ENCODE data around the gene XAB2.

XAB2 gene

DNA sequence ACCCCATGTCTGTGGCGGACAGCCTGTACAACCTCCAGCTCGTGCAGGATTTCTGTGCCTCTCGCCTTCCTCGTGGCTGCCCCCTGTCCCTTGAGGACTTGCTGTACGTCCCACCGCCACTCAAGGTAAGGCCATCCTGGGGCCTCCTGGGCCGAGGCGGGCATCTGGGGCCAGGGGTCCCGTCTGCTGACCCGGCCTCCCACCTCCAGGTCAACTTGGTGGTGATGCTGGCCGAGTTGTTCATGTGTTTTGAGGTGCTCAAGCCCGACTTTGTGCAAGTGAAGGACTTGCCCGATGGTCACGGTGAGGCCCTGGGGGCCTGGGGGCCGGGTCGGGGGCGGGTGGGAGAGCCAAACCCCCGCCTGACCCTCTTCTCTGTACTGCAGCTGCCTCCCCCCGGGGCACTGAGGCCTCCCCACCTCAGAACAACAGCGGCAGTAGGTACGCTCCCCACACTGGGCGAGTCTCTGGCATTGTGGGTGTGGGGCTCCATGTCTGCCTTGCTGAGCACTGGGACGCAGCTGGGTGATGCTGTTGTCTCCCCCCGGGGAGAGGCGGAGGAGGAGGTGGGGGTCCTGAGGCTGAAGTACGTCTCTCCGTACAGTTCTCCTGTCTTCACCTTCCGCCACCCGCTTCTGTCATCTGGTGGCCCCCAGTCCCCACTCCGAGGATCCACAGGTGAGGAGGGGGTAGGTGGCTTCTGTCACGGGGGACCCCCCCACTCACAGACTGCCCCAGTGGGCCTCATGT is 18.7 kb downstream of the XAB2 start:
- Histone ChIP-seq H3K4me3 (ENCODE audit: insufficient read depth, low read length, poor library complexity, severe bottlenecking) (no peak overlapping the region), H3K9ac (ENCODE audit: low read length) (no peak overlapping the region), H3F3A (ENCODE audit: insufficient read depth) (no peaks in the 10 kb centered on the region), H3K27ac (ENCODE audit: low read depth, low read length) (no peak overlapping the region), H3K79me2 (ENCODE audit: insufficient read depth, low read length) (no peaks in the 10 kb centered on the region), H4K20me1 (ENCODE audit: low read depth, low read length) (no peaks in the 10 kb centered on the region), H3K9me2 (replicated peaks; ENCODE audit: insufficient read depth, low read length) (no peaks in the 10 kb centered on the region), H3K9me3 (ENCODE audit: insufficient read depth, low read length) (no peaks in the 10 kb centered on the region), H3K4me2 (ENCODE audit: low read depth, low read length, poor library complexity, severe bottlenecking) (no peak overlapping the region), H3K27me3 (ENCODE audit: low read length) (no peaks in the 10 kb centered on the region), H3K36me3 (ENCODE audit: low read length) (no peaks in the 10 kb centered on the region), H2AFZ (ENCODE audit: low read depth, low read length, severe bottlenecking) (no peak overlapping the region)
- TF ChIP-seq EZH2phosphoT487 (conservative IDR thresholded peaks at IDR 0.05; ENCODE audit: low read length): no peak
- TF ChIP-seq, protein P1, sequence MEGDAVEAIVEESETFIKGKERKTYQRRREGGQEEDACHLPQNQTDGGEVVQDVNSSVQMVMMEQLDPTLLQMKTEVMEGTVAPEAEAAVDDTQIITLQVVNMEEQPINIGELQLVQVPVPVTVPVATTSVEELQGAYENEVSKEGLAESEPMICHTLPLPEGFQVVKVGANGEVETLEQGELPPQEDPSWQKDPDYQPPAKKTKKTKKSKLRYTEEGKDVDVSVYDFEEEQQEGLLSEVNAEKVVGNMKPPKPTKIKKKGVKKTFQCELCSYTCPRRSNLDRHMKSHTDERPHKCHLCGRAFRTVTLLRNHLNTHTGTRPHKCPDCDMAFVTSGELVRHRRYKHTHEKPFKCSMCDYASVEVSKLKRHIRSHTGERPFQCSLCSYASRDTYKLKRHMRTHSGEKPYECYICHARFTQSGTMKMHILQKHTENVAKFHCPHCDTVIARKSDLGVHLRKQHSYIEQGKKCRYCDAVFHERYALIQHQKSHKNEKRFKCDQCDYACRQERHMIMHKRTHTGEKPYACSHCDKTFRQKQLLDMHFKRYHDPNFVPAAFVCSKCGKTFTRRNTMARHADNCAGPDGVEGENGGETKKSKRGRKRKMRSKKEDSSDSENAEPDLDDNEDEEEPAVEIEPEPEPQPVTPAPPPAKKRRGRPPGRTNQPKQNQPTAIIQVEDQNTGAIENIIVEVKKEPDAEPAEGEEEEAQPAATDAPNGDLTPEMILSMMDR (IDR thresholded peaks at IDR 0.05; ENCODE audit: insufficient read depth, low read length, poor library complexity, severe bottlenecking): no peak

DNA sequence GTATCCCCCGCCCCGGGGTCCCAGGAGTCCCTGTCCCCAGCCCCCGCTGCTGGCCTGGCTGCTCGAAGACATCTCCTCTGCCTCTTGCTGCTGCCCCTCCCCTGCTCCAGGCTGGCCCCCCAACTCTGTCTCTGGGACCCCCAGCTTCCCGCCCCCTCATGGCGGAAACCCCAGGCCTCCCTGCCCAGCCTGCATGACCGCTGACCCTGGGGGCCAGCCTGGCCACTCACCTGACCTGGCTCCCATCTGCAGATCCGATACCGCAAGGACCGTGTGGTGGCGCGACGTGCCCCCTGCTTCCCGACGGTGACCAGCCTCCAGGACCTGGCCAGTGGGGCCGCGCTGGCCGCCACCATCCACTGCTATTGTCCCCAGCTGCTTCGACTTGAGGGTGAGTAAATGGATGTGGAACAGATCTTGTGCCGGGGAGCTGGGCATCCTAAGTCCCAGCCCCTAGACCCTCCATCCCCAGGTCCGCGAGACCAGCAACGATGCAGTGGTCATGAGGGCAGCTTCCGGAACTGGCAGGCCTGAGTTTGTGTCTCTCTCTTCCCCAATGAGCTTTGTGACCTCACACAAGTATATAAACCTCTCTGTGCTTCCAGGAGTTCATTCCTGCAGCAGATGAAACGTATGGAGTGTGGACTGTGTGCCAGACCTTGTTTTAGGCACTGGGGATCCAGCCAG is 21.3 kb downstream of the XAB2 start:
- Histone ChIP-seq H3K79me2 (ENCODE audit: insufficient read depth, low read length) (no peaks in the 10 kb centered on the region), H2AFZ (ENCODE audit: low read depth, low read length, severe bottlenecking) (no peak overlapping the region), H3K36me3 (ENCODE audit: low read length) (no peaks in the 10 kb centered on the region), H3F3A (ENCODE audit: insufficient read depth) (no peaks in the 10 kb centered on the region), H3K9me3 (ENCODE audit: insufficient read depth, low read length) (no peaks in the 10 kb centered on the region), H3K4me3 (ENCODE audit: insufficient read depth, low read length, poor library complexity, severe bottlenecking) (no peak overlapping the region), H3K27me3 (ENCODE audit: low read length) (no peaks in the 10 kb centered on the region), H4K20me1 (ENCODE audit: low read depth, low read length) (no peaks in the 10 kb centered on the region), H3K9ac (ENCODE audit: low read length) (no peak overlapping the region), H3K9me2 (replicated peaks; ENCODE audit: insufficient read depth, low read length) (no peaks in the 10 kb centered on the region), H3K4me2 (ENCODE audit: low read depth, low read length, poor library complexity, severe bottlenecking) (no peak overlapping the region), H3K27ac (ENCODE audit: low read depth, low read length) (no peak overlapping the region)
- TF ChIP-seq, protein P1 (IDR thresholded peaks at IDR 0.05; ENCODE audit: insufficient read depth, low read length, poor library complexity, severe bottlenecking): no peak
- no peak for TF ChIP-seq EZH2phosphoT487 (conservative IDR thresholded peaks at IDR 0.05; ENCODE audit: low read length)

DNA sequence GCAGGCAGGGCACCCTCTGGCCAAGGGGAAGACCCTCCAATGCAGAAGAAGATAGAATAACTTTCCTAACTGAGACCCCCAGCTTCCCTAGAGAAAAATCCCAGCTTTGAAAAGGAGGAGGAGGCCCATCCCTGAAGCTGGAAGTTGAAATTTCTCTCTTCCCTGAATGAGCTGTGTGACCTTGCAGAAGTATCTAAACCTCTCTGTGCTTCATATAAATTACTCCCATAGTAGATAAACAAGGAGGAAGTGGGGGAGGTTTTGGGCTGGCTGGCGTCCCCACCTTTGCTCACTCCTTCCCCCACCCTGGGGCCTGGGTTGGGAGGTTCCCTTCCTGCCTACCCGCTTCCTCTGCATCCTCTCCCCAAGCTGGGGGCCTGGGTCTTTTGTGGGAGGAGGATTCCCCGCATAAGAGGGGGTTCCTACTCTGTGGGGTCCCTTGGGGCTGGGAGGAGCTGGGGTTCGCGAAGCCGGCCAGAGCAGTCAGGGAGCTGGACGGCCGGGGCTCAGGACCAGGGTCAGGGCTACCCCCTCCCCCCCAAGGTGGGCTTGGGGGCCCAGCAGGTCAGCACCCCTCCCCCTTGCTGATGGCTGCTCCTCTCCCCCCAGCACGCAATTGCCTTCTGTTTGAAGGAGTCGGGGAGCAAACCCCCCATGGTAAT is 22.0 kb downstream of the XAB2 start:
- no peak overlapping the region for H3K27ac ChIP-seq (ENCODE audit: low read depth, low read length)
- H3K9me2 ChIP-seq (replicated peaks; ENCODE audit: insufficient read depth, low read length): no peaks in the 10 kb centered on the region
- H3K4me3 ChIP-seq (ENCODE audit: insufficient read depth, low read length, poor library complexity, severe bottlenecking): no peak overlapping the region
- TF ChIP-seq, protein P1 (IDR thresholded peaks at IDR 0.05; ENCODE audit: insufficient read depth, low read length, poor library complexity, severe bottlenecking): no peak
- TF ChIP-seq EZH2phosphoT487 (conservative IDR thresholded peaks at IDR 0.05; ENCODE audit: low read length): no peak
- no peaks in the 10 kb centered on the region for H3F3A ChIP-seq (ENCODE audit: insufficient read depth)
- H3K9ac ChIP-seq (ENCODE audit: low read length): no peak overlapping the region
- H4K20me1 ChIP-seq (ENCODE audit: low read depth, low read length): no peaks in the 10 kb centered on the region
- no peaks in the 10 kb centered on the region for H3K27me3 ChIP-seq (ENCODE audit: low read length)
- no peak overlapping the region for H2AFZ ChIP-seq (ENCODE audit: low read depth, low read length, severe bottlenecking)
- H3K4me2 ChIP-seq (ENCODE audit: low read depth, low read length, poor library complexity, severe bottlenecking): no peak overlapping the region
- H3K9me3 ChIP-seq (ENCODE audit: insufficient read depth, low read length): no peaks in the 10 kb centered on the region
- H3K79me2 ChIP-seq (ENCODE audit: insufficient read depth, low read length): no peaks in the 10 kb centered on the region
- no peaks in the 10 kb centered on the region for H3K36me3 ChIP-seq (ENCODE audit: low read length)
